GM19328 (cell line): ENCODE data around the gene TRIM33.

Experiments
- ATAC-seq: cut with Tn5 transposase; IDR thresholded peaks from one replicate; pipeline ENCODE4 v1.9.1; 2021; ENCODE audit warnings: mild to moderate bottlenecking, moderate library complexity; ENCODE audit not compliant: unreplicated experiment

TRIM33 gene

GRCh38 chr1:114355240-114355639 lies 155.8 kb downstream of the TRIM33 start:
- ATAC-seq: no peak

GRCh38 chr1:114353262-114353661 lies 157.7 kb downstream of the TRIM33 start:
- no peak for ATAC-seq

GRCh38 chr1:114352797-114353196 lies 158.2 kb downstream of the TRIM33 start:
- no peak for ATAC-seq

- ATAC-seq: no peak
Measured at GRCh38 chr1:114350731-114351445, 160.1 kb downstream of the TRIM33 start.

GRCh38 chr1:114349891-114350605 lies 161.0 kb downstream of the TRIM33 start:
- no peak for ATAC-seq

- no peak for ATAC-seq
Measured at GRCh38 chr1:114347431-114348209, 163.4 kb downstream of the TRIM33 start.

- peak; percentile 99 for ATAC-seq
Measured at GRCh38 chr1:114346480-114347029, 164.4 kb downstream of the TRIM33 start.

GRCh38 chr1:114345930-114346479 lies 165.0 kb downstream of the TRIM33 start:
- peak; percentile 24 for ATAC-seq

- no peak for ATAC-seq
Measured at GRCh38 chr1:114344656-114345055, 166.3 kb downstream of the TRIM33 start.
